HepG2 (cell line): ENCODE measurements around the gene NRP1. TPM values are rescaled to one million over a fixed set of nuclear protein-coding genes. Genes with fewer than 3 reads are reported as not detected.
A peak's percentile ranks its signal among the peaks of the same experiment; 100 is the strongest.

Experiments used
- ATAC-seq: fragments of 200-7000 bp; cut with Tn5 transposase; 3 replicates; pipeline ENCODE4 v1.9.1; 2020; ENCODE audit warnings: mild to moderate bottlenecking, moderate library complexity
- BruUV-seq: library from RNA; stranded (reverse); fragments of 400-500 nt; replicated peaks from 2 replicates; lab custom pipeline; 2021; lab: Mats Ljungman, UMichigan
- CTCF ChIA-PET: fragments of 300-600 bp; formaldehyde crosslinking; extraction: SDS; loops from one replicate; lab custom pipeline; 2021; ENCODE audit warnings: low total read pairs, inconsistent platforms, low intra/inter-chr PET ratio; lab: Yijun Ruan, JAX
- POLR2A ChIA-PET: fragments of 350-600 bp; sonication (Branson Sonifier 250); formaldehyde crosslinking; loops from one replicate; lab custom pipeline; 2020; ENCODE audit warnings: antibody characterized with exemption, inconsistent platforms; lab: Yijun Ruan, JAX
- DNase-seq: peaks from one replicate; pipeline ENCODE4 v3.0.0-alpha.2; 2015; ENCODE audit warnings: low spot score
- FAIRE-seq: peaks from 3 replicates; lab custom pipeline; 2011; peaks lifted over from hg19 to GRCh38; lab: Jason Lieb, UNC
- H2AFZ ChIP-seq: one replicate; pipeline ENCODE4 v1.6.1; 2011; ENCODE audit warnings: low read length, inconsistent platforms
- H3K27ac ChIP-seq: fragments of 300-600 bp; 3 replicates; pipeline ENCODE4 v1.8.0; 2011; ENCODE audit warnings: mixed run types, mild to moderate bottlenecking, mixed read lengths, low read length, inconsistent platforms; ENCODE audit not compliant: insufficient read depth; ENCODE audit errors: extremely low read length
- H3K27me3 ChIP-seq, 2 experiments: fragments of 200-600 bp in 1 of 2; 2 replicates in 1 of 2; 3 replicates in 1 of 2; pipeline versions ENCODE4 v1.6.0 to v1.8.0; 2011; ENCODE audit warnings: low read length in 2 of 2, mild to moderate bottlenecking in 2 of 2, moderate library complexity in 2 of 2, inconsistent platforms in 1 of 2; ENCODE audit not compliant: insufficient read depth in 2 of 2, control insufficient read depth in 1 of 2
- H3K36me3 ChIP-seq, 2 experiments: fragments of 200-600 bp in 1 of 2; replicated peaks in 1 of 2; 2 replicates in 1 of 2; 3 replicates in 1 of 2; pipeline versions ENCODE4 v1.5.1 to v1.8.0; 2011; ENCODE audit warnings: low read length in 2 of 2, inconsistent platforms in 1 of 2; ENCODE audit not compliant: insufficient read depth in 2 of 2, control insufficient read depth in 1 of 2
- H3K4me1 ChIP-seq: 2 replicates; pipeline ENCODE4 v1.5.1; 2012; ENCODE audit warnings: low read length, inconsistent platforms; ENCODE audit not compliant: insufficient read depth
- H3K4me2 ChIP-seq: 2 replicates; pipeline ENCODE4 v1.6.0; 2011; ENCODE audit warnings: low read depth, low read length, inconsistent platforms
- H3K4me3 ChIP-seq, 3 experiments: fragments of 200-600 bp in 1 of 3; sonication (generic), shearing (Covaris generic) in 1 of 3; replicated peaks in 1 of 3; 2 replicates each; pipeline ENCODE4 v1.5.1; 2011 to 2016; ENCODE audit warnings: low read length in 3 of 3, inconsistent platforms in 2 of 3, low read depth in 2 of 3, mild to moderate bottlenecking in 2 of 3, control low read depth in 1 of 3, mixed read lengths in 1 of 3; ENCODE audit not compliant: insufficient read depth in 1 of 3
- H3K79me2 ChIP-seq: one replicate; pipeline ENCODE4 v1.6.1; 2011; ENCODE audit warnings: low read length, inconsistent platforms; ENCODE audit not compliant: insufficient read depth
- H3K9ac ChIP-seq: 2 replicates; pipeline ENCODE4 v1.6.0; 2011; ENCODE audit warnings: mild to moderate bottlenecking, low read depth, low read length, inconsistent platforms; ENCODE audit not compliant: insufficient read depth
- H3K9me3 ChIP-seq: 2 replicates; pipeline ENCODE4 v1.5.1; 2012; ENCODE audit warnings: mild to moderate bottlenecking, low read length
- H4K20me1 ChIP-seq: 2 replicates; pipeline ENCODE4 v1.6.0; 2011; ENCODE audit warnings: inconsistent platforms, mild to moderate bottlenecking, low read length, moderate library complexity; ENCODE audit not compliant: insufficient read depth
- ATF1 ChIP-seq: IDR thresholded peaks from 2 replicates; pipeline ENCODE4 v1.6.1; 2016; ENCODE audit warnings: mild to moderate bottlenecking, control low read depth
- ATRX ChIP-seq: sonication (generic); formaldehyde crosslinking; IDR thresholded peaks from 2 replicates; pipeline ENCODE4 v1.4.0; 2020; ENCODE audit warnings: missing genetic modification reagents, borderline replicate concordance
- BATF2 ChIP-seq: sonication (generic); formaldehyde crosslinking; IDR thresholded peaks from 2 replicates; pipeline ENCODE4 v1.8.0; 2022; ENCODE audit warnings: mild to moderate bottlenecking, missing genetic modification reagents, moderate library complexity
- BCL6 ChIP-seq: IDR thresholded peaks from 2 replicates; pipeline ENCODE4 v1.6.1; 2016; ENCODE audit warnings: missing genetic modification reagents, missing compliant biosample characterization
- DDIT3 ChIP-seq: sonication (generic); formaldehyde crosslinking; IDR thresholded peaks from 2 replicates; pipeline ENCODE4 v1.4.0; 2020; ENCODE audit warnings: mild to moderate bottlenecking, missing genetic modification reagents
- DPF2 ChIP-seq: sonication (generic); formaldehyde crosslinking; IDR thresholded peaks from 2 replicates; pipeline ENCODE4 v1.4.0; 2020; ENCODE audit warnings: mild to moderate bottlenecking, low read depth, missing genetic modification reagents, borderline replicate concordance
- IKZF1 ChIP-seq: fragments of 450-650 bp; IDR thresholded peaks from 2 replicates; pipeline ENCODE4 v1.7.1; 2016
- KAT2B ChIP-seq: fragments of 150-350 bp; IDR thresholded peaks from 2 replicates; pipeline ENCODE4 v1.6.1; 2014; ENCODE audit warnings: low read depth, low read length, borderline replicate concordance
- MAFF ChIP-seq: IDR thresholded peaks from 2 replicates; pipeline ENCODE4 v1.6.1; 2011; ENCODE audit warnings: low read depth, low read length, improper control_type of control experiment
- MAFK ChIP-seq, 2 experiments: IDR thresholded peaks in 1 of 2; conservative IDR thresholded peaks in 1 of 2; 2 replicates each; pipeline ENCODE4 v1.6.1; 2011; ENCODE audit warnings: improper control_type of control experiment in 2 of 2, low read length in 2 of 2
- MYC ChIP-seq: sonication (generic); formaldehyde crosslinking; IDR thresholded peaks from 2 replicates; pipeline ENCODE4 v1.9.0; 2021; ENCODE audit warnings: missing genetic modification reagents, borderline replicate concordance
- NONO ChIP-seq, 2 experiments: fragments of 450-650 bp in 1 of 2; sonication (generic) in 1 of 2; formaldehyde crosslinking in 1 of 2; IDR thresholded peaks in 1 of 2; conservative IDR thresholded peaks in 1 of 2; 2 replicates each; pipeline versions ENCODE4 v1.6.1 to v1.8.0; 2017 to 2022; ENCODE audit warnings: mild to moderate bottlenecking in 1 of 2, missing genetic modification reagents in 1 of 2, moderate library complexity in 1 of 2
- NR0B2 ChIP-seq: sonication (generic); formaldehyde crosslinking; IDR thresholded peaks from 2 replicates; pipeline ENCODE4 v1.4.0; 2020; ENCODE audit warnings: mild to moderate bottlenecking, missing genetic modification reagents
- PRDM4 ChIP-seq: sonication (generic); formaldehyde crosslinking; IDR thresholded peaks from 2 replicates; pipeline ENCODE4 v1.9.0; 2021; ENCODE audit warnings: missing genetic modification reagents, borderline replicate concordance
- SOX6 ChIP-seq, 2 experiments: fragments of 450-650 bp in 1 of 2; sonication (generic) in 1 of 2; formaldehyde crosslinking in 1 of 2; IDR thresholded peaks; 2 replicates each; pipeline versions ENCODE4 v1.4.0 to v1.6.1; 2017 to 2020; ENCODE audit warnings: antibody characterized with exemption in 1 of 2, mild to moderate bottlenecking in 1 of 2, missing genetic modification reagents in 1 of 2
- WGBS: methylation state at CpG from one replicate; pipeline ENCODE4 v1.1.6; 2017; ENCODE audit warnings: low lambda C conversion rate; 5-methylcytosine and 5-hydroxymethylcytosine counted together
- in situ Hi-C: cut with HindIII; loops from 2 replicates; pipeline ENCODE4 v1.10.0; 2017; ENCODE audit warnings: low pct_unique_long_range_greater_than_20kb; ENCODE audit not compliant: extremely low pct_ligation_motif_present
- intact Hi-C: fragments of 100-400 bp; cut with micrococcal nuclease; formaldehyde crosslinking; loops from one replicate; pipeline ENCODE4 v1.10.0; 2022; ENCODE audit not compliant: unreplicated experiment
- polyA plus RNA-seq, 8 experiments: library from polyadenylated mRNA; depleted of rRNA in 3 of 8; stranded (reverse) in 7 of 8; unstranded in 1 of 8; fragments of >200 nt; fragmentation: Illumina TruSeq in 4 of 8; extraction: Trizol in 4 of 8; gene quantifications; 2 replicates each; pipeline versions ENCODE4 v1.2.1 to v1.2.3, GENCODE V29; 2011 to 2016; ENCODE audit warnings: low read depth in 4 of 8, missing spikeins in 1 of 8, mixed read lengths in 1 of 8; ENCODE audit not compliant: insufficient read depth in 1 of 8
- total RNA-seq, 5 experiments: library from RNA; depleted of rRNA; stranded (reverse); fragments of >200 nt; fragmentation: Illumina TruSeq; extraction: Trizol; gene quantifications; 2 replicates each; pipeline ENCODE4 v1.2.3, GENCODE V29; 2016; ENCODE audit warnings: low read depth in 1 of 5

The NRP1 gene
- total and polyA plus RNA-seq, 2 of the 13 experiments (the other 11 are each of a cell fraction or from before 2014, with no cell fraction given), result 5.3 to 5.8 TPM

- no peak overlapping the region for H2AFZ ChIP-seq
- CTCF ChIA-PET, result no interaction called here
- no peaks in the 10 kb centered on the region for H3K9me3 ChIP-seq
- H3K79me2 ChIP-seq, result no peaks in the 10 kb centered on the region
- POLR2A ChIA-PET, result no interaction called here
- H3K27me3 ChIP-seq, result peaks cover 0 to 17% of the 10 kb centered on the region in 2 experiments; a peak in 2 of 5 replicates
- TF ChIP-seq MAFK (conservative IDR thresholded peaks at IDR 0.05 in 1 of 2, IDR thresholded peaks at IDR 0.05 in 1 of 2; ENCODE audit: low read length in 2 of 2), result peak in 1 of 2 experiments; percentile 50; a peak in 2 of 4 replicates
- no peak for TF ChIP-seq BATF2 (CRISPR knock-in tag)
- TF ChIP-seq MAFF, result 0 out of 2 replicates have a peak, but pooled peaks have one; percentile 29
- no TSS peak for BruUV-seq
- no peaks in the 10 kb centered on the region for H3K4me1 ChIP-seq
- H3K27ac ChIP-seq, result no peak overlapping the region
- DNase-seq (no peak), ATAC-seq (no peak), FAIRE-seq (no peak)
- H3K9ac ChIP-seq, result no peak overlapping the region
- no peaks in the 10 kb centered on the region for H4K20me1 ChIP-seq
- in situ Hi-C loops, result no loop called here
- H3K36me3 ChIP-seq, result no peaks in the 10 kb centered on the region
- no peak overlapping the region for H3K4me2 ChIP-seq
- 54% methylated on average over 8 of the region's 8 CpGs for WGBS
- H3K4me3 ChIP-seq, result no peak overlapping the region
- intact Hi-C loops, result no loop called here
Observed at GRCh38 chr10:33353334-33353733, 18.9 kb upstream of the NRP1 start.

GRCh38 chr10:33352615-33353014 lies 18.1 kb upstream of the NRP1 start:
- H3K9ac ChIP-seq, result no peak overlapping the region
- no peak overlapping the region for H3K4me2 ChIP-seq
- intact Hi-C loops (no loop called here), in situ Hi-C loops (no loop called here)
- no peak overlapping the region for H2AFZ ChIP-seq
- ChIA-PET CTCF (no interaction called here), POLR2A (no interaction called here)
- no peaks in the 10 kb centered on the region for H3K9me3 ChIP-seq
- ATAC-seq (no peak), DNase-seq (no peak), FAIRE-seq (no peak)
- H3K27me3 ChIP-seq, result peaks cover 0 to 20% of the 10 kb centered on the region in 2 experiments; a peak in 2 of 5 replicates
- no peak overlapping the region for H3K27ac ChIP-seq
- no peak overlapping the region for H3K4me3 ChIP-seq
- WGBS, result 70% methylated on average over 3 of the region's 3 CpGs
- no peaks in the 10 kb centered on the region for H3K4me1 ChIP-seq
- no peaks in the 10 kb centered on the region for H3K36me3 ChIP-seq
- no peaks in the 10 kb centered on the region for H4K20me1 ChIP-seq
- H3K79me2 ChIP-seq, result no peaks in the 10 kb centered on the region
- BruUV-seq, result no TSS peak
- no peak for TF ChIP-seq IKZF1
- no peak for TF ChIP-seq KAT2B
- TF ChIP-seq DDIT3 (CRISPR knock-in tag), result no peak
- TF ChIP-seq BCL6 (CRISPR knock-in tag), result no peak
- no peak for TF ChIP-seq NR0B2
- TF ChIP-seq ATRX (CRISPR knock-in tag), result no peak
- TF ChIP-seq MYC (CRISPR knock-in tag), result no peak
- no peak for TF ChIP-seq SOX6 (IDR thresholded peaks at IDR 0.05)
- TF ChIP-seq SOX6 (CRISPR knock-in tag; IDR thresholded peaks at IDR 0.05), result no peak
- no peak for TF ChIP-seq DPF2 (CRISPR knock-in tag)
- no peak for TF ChIP-seq NONO (IDR thresholded peaks at IDR 0.05)
- no peak for TF ChIP-seq NONO (CRISPR knock-in tag; conservative IDR thresholded peaks at IDR 0.05)
- TF ChIP-seq PRDM4 (CRISPR knock-in tag), result no peak
- no peak for TF ChIP-seq ATF1 (CRISPR knock-in tag)
